ENCODE data around the gene LIN7B. TPM values are rescaled to one million over a fixed set of nuclear protein-coding genes. Genes with fewer than 3 reads are reported as not detected.

Gene LIN7B
- total RNA-seq, 2 donors from 2014 or later: 9.0 to 9.3 TPM

DNA sequence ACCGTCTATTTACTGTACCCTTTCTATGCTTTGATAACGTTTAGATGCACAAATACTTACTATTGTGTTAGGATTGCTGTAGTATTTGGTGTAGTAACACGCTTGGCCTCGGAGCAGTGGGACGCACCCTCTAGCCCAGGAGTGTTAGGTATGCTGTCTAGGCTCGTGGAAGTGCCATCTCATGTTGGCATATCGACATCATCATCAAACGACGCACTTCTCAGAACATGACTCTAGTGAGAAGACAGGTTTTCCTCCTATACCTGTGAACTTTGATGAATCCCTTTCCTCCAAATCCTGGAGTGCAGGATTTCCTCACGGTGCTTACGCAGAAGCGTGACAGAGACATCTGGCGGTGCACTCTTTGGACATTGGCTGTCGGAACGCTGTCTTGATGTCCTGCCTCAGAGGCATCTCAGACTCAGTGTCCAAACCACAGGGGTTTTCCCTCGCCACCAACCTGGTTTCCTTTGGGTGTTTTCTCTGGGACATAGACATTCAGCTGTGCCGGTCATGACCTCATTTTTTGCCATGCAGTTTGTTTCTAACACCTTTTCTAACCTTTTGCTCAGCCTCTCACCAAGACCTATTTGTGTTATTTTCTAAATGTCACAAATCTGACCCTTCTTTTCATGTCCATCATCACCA, 22.7 kb upstream of the LIN7B start:
- no peak for DNase-seq (ENCODE audit: low spot score)
- intact Hi-C loops (cut with DNase I): no loop called here

DNA sequence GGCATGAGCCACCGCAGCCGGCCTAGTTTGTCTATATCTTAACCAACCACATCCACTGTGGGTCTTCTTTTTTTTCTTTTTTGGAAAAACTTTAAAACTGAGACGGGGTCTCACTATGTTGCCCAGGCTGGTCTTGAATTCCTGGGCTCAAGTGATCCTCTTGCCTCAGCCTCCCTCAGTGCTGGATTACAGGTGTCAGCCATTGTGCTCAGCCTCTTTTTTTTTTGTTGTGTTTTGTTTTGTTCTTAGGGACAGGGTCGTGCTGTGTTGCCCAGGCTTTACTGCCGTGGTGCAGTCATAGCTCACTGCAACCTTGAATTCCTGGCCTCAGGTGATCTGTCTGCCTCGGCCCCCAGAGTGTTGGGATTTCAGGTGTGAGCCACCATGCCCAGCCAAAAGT, 21.5 kb upstream of the LIN7B start:
- intact Hi-C loops (cut with DNase I): no loop called here
- DNase-seq (ENCODE audit: low spot score): no peak

DNA sequence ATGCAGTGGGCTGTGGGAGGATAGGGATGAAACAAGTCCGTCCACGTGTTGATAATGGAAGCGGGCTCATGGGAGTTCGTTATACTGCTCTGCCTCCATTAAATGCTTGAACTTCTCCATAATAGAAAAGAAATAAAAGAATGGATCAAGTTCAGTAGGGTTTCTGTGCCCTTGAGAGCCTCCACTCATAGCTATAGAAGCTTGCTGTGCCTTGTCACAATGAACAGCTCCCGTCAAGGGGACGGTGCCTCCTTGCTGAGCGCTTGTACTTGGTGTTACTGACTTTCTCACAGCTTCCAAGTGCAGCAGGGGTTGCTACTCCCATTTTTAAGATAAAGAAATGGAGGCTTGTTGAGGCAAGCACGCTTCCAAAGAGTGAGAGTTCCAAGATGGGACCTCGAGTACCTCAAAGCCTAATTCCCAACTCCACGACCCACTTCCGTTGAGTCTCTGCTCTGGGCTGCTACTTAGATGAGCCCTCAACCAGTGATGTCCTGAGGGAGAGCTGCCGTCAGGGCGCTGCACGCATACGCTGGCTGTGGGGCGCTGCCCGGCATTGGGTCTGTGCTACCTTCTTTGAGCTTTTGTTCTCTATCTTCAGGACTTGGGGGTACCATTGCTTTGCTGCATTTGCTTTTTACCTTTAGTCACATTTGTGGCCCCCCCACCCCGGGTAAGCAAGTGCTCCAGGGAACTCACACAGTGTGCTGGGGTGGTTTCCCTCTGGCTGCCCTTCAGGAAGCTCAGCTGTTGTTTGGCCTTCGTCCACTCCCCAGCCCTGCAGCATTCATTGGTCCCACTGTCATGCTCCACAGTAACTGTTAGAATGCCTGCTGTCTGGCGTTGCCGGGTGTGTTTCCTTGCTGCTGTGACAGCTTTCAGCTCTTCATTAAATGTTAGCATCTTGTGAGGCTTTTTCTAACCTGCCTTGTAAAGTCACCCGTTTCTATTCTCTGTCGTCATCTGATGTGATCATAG, 19.4 kb upstream of the LIN7B start:
- no peak for DNase-seq (ENCODE audit: low spot score)
- intact Hi-C loops (cut with DNase I): loop anchor here in 1 of 2 donors (5.0 kb wide), 1 partner anchor 108 kb away; no protein-coding TSS in a partner anchor

DNA sequence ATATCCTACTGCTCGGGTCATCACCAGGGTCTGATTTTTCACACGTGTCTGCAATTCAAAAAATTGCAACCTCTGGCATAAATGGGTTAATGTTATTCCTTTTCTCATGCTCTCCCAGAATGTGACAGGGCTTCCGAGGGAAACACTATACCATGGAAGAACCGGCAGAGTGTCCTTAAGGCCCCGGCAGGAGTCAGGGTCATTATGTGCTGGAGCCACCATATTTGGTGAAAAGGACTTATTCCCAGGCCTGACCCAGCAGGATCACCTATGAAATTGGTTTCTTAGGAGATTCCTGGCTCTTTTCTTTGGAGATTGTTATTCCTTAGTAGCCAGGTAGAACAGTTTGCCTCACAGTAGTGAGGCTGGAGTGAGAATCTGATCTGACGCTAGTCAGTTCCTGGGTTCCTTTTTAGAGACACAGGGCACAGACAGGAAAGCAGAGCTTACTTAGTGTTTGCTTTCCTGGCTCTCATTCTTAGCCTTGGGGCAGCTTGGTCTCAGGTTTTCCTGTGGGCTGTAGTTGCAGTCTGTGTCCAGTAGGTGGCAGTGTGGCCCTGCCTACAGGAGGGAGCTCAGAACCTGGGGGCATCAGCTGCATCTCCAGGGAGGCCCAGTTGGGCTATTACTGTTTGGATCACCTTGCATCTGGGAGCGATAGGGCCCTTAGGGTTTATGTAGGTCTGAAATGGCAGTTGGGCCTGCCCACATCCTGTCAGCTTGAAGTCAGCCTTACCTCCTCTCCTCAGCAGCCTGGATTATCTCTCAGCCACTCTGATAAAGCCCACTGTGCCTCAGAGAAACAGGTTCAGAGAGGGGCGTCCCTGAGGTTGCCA, 16.5 kb upstream of the LIN7B start:
- no peak for DNase-seq (ENCODE audit: low spot score)
- intact Hi-C loops (cut with DNase I): loop anchor here in 1 of 2 donors (5.0 kb wide), 1 partner anchor 105 kb away; no protein-coding TSS in a partner anchor

DNA sequence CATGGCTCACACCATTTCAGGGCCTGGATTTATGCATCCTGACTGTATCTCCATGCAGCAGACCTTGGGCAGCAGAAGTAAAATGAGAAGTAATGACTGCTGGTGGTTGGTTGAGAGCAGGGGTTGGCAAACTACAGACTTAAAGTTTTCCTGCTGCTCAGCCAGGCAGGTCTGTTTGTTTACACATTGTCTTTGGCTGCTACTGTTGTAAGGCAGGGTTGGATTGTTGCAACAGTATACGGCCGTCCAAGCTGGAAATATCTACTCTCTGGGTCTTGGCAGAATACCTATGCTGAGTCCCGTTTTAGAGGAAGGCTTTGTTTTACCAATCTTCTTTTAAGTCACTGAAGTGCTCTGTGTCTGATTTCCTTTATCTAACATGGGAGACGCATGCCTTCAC, 15.4 kb upstream of the LIN7B start:
- DNase-seq (ENCODE audit: low spot score): no peak
- intact Hi-C loops (cut with DNase I): loop anchor here in 1 of 2 donors (5.0 kb wide), 1 partner anchor 104 kb away; no protein-coding TSS in a partner anchor

DNA sequence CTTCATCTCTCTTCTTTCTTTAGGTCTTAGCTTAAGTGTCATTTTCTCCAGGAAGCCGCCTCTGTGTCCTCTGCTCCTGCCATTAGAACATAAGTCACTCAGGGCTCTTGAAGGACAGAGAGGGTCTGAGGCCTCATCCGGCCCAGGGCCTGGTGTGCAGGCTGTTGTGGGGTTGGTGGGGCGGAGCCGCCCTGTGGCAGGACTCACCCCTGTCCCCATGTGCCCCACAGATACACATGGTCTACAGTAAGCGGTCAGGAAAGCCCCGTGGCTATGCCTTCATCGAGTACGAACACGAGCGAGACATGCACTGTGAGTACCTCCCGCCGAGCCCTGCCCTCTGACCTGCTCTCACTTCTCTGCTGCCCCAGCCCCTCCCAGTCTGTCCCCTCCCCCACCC, 13.0 kb upstream of the LIN7B start:
- intact Hi-C loops (cut with DNase I): no loop called here
- no peak for DNase-seq (ENCODE audit: low spot score)

DNA sequence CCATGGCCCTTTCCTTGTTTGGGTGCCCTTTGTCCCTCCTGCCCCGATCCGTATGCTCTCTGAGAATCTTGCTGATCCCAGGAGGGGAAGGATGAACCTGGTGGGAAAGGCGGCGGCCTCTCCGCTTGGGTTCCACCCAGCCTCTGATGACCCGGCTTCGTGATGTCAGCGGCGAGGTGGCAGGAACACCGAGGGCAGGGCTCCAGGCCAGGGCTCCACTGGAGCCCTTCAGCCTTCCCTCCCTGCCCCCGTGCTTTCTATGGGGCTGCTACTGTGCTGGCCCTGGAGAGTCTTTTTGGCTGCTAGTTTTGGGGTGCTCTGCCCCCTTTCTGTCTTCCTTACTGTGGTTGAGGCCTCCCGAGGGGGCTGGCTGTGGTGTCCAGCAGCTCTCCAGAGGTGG, 11.9 kb upstream of the LIN7B start:
- intact Hi-C loops (cut with DNase I): no loop called here
- DNase-seq (ENCODE audit: low spot score): no peak

DNA sequence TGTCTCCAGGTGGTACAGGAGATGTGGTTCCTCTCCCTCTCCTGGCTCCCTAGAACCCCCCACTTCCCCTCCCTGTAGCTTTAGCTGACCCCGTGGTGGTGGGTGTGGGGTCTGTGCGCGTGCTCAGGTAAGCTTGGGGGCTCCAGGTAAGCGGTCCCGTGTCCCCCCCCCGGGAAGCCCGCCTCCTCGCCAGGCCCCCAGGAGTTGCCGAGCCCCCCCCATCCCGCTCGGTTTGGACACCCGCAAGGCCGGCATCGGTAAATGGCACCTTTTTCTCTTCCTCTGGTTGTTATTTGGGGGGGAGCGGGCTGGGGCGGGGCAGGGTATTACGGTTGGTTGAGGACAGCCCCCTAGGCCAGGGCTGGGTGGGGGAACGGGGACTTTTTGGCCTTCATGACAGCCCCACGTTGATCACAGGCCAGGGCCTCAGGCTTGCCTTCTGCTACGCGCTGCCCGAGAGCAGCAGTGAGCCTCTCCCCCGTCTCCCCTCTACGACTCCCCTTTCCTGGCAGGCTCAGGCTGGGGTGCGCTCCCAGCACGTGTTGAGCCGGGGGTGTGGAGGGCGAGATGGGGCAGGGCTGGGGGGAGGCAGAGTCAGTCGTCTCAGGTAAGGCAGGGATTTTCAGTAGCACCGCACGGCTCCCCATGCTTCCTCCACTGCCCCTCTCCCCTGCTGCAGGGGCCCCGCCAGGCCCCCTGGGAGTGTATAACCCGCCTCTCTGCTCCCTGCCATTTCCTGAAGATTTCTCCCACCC, 10.7 kb upstream of the LIN7B start:
- DNase-seq (ENCODE audit: low spot score): no peak
- intact Hi-C loops (cut with DNase I): no loop called here

DNA sequence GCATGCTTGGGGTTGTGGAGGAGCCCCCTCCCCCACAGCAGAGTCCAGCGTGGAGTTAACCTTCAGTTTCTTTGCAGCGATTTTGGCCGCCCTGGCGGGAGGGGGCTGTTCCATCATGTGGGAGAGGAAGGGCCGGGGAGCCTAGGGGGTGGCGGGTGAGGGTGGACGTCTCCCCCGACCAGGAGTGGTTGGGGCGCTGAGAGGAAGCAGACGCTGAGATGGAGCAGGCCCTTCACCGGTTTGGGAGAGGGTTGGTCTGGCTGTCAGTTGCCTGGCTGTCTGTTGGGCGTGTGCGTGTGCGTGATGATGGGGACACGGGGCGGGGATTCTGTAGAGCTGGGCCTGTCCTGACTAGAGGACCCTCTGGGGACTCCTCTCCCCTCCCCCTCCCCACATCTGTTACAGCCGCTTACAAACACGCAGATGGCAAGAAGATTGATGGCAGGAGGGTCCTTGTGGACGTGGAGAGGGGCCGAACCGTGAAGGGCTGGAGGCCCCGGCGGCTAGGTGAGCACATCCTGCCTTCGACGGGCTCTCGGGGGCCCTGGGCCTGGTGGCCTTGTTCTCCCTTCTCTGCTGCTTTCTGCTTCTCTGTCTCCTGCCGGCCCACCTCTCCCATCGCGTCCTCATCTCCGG, 9.8 kb upstream of the LIN7B start:
- intact Hi-C loops (cut with DNase I): no loop called here
- DNase-seq (ENCODE audit: low spot score): no peak

DNA sequence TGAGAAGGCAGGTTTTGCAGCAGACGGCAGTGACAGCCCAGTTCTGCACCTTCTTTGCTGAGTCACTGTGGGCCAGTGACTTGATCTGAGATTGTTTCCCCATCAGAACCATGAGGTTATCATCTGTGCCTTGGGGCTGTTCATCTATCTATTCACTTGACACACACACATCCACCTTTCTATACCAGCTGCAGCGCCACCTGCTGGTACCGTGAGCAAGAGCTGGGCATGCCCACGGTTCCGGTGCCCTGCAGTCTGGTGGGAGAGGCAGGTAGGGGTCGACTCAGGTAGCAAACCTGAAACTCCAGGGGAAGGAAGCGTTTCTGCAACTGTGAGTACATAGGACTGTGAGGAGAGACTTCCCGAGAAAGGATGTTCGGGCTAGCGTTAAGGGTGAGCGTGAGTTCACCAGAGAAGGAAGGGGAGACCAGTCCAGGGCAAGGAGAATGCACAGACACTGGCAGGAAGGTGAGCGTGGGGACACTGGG, 7.5 kb upstream of the LIN7B start:
- intact Hi-C loops (cut with DNase I): no loop called here
- no peak for DNase-seq (ENCODE audit: low spot score)

DNA sequence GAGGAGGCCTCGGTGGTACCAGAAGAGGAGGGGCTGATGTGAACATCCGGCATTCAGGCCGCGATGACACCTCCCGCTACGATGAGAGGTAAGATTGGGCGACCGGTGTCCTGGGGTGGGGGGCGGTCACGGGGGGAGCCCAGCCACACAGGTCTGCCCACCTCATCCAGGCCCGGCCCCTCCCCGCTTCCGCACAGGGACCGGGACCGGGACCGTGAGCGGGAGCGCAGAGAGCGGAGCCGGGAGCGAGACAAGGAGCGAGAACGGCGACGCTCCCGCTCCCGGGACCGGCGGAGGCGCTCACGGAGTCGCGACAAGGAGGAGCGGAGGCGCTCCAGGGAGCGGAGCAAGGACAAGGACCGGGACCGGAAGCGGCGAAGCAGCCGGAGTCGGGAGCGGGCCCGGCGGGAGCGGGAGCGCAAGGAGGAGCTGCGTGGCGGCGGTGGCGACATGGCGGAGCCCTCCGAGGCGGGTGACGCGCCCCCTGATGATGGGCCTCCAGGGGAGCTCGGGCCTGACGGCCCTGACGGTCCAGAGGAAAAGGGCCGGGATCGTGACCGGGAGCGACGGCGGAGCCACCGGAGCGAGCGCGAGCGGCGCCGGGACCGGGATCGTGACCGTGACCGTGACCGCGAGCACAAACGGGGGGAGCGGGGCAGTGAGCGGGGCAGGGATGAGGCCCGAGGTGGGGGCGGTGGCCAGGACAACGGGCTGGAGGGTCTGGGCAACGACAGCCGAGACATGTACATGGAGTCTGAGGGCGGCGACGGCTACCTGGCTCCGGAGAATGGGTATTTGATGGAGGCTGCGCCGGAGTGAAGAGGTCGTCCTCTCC, 6.3 kb upstream of the LIN7B start:
- DNase-seq (ENCODE audit: low spot score): no peak
- intact Hi-C loops (cut with DNase I): loop anchor here in 1 of 2 donors (2.0 kb wide), 1 partner anchor 23 kb away; no protein-coding TSS in a partner anchor

DNA sequence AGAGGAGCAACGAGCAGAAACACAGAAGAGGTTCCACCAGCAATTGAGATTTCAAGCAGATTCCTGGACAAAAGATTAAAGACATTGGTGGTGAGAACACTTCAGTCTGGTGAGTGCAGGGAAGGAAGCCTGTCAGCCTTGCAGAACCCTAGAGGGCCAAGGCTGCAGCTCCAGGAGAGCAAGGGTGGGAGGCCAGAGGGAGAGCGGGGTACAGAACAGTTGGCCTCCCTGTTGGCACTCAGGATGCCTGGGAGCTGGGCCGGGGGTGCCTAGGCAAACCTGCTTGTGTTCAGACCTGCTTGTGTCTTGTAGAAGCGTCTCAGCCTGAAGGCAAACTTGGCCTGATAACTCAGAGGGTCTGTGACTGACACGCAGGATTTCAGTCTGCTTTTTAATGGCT, 5.1 kb upstream of the LIN7B start:
- no peak for DNase-seq (ENCODE audit: low spot score)
- intact Hi-C loops (cut with DNase I): loop anchor here in 1 of 2 donors (2.0 kb wide), 1 partner anchor 22 kb away; no protein-coding TSS in a partner anchor

DNA sequence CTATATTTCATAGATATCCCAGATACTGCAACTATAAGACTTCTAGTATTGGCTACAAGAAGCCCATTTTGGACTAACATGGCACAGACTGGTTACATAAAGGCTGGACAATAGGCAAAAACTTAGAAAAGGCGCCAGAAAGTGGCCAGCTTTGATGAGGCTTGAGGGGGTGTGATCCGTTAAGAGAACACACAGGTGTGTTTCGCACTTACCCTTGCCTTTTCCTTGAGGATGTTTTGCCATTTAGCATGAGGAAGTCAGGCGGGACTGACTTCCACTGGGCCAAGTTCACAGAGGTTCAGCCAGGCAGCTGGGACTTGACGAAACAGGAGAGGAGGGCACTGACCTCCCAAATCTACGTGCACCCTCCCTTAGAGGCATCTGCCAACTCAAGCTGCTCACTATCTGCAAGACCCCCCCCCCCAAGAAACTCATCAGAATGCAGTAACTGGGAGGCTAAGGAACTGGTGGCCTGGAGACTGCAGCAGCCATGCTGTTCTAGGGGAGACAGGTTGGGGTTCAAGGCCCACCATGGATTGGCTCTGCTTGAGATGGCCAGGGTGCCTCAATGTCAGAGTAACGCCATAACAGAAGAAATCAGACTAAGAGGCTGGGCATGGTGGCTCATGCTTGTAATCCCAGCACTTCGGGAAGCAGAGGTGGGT, 4.5 kb upstream of the LIN7B start:
- intact Hi-C loops (cut with DNase I): loop anchor here in 1 of 2 donors (2.0 kb wide), 1 partner anchor 21 kb away; no protein-coding TSS in a partner anchor
- no peak for DNase-seq (ENCODE audit: low spot score)

DNA sequence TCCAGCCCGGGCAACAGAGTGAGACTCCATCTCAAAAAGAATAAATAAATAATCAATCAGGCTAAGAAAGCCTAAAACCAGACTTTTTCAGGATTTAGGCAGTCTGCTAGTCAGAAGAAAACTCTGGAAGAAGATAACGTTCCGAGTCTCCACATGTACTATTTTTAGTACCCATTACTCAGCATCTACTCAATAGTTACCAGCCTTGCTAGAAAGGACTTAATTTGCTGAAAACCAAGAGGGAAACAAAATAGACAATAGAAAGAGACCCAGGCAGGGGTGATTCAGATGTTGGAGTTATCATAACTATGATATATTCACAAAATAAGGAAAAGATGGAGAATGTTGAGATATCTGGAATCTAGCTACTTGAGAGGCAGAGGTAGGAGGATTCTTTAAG, 3.6 kb upstream of the LIN7B start:
- intact Hi-C loops (cut with DNase I): no loop called here
- DNase-seq (ENCODE audit: low spot score): no peak

DNA sequence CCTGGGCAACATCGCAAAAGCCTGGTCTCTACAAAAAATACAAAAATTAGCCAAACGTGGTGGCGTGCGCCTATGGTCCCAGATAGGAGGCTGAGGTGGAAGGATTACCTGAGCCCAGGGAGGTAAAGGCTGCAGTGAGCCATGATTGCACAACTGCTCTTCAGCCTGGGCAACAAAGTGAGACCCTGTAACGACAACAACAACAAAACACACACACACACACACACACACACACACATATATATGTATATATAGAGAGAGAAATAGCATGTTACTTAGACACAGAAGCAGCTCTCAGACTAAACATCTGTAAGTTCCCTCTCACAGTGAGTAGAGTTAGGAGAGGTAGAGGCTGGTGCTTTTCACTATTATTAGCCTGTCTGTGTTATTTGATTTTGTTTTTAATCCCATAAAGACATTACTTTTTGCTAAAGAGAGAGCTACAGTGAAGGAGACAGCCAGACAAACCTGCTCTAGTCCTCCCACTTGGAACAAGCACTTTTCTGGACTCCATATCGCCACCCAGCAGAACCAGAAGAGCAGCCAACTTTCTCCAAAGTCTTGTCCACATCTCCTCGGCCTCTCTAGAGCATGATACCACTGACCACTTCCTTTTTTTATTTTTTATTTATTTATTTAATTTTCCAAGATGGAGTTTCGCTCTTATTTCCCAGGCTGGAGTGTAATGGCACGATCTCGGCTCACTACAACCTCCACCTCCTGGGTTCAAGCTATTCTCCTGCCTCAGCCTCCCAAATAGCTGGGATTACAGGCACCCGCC, 2.8 kb upstream of the LIN7B start:
- intact Hi-C loops (cut with DNase I): no loop called here
- no peak for DNase-seq (ENCODE audit: low spot score)

Data from posterior vena cava (tissue), 2 donors.